SK-N-SH (cell line): ENCODE results near the gene STOX1. TPM values are rescaled to one million over a fixed set of nuclear protein-coding genes. Genes with fewer than 3 reads are reported as not detected.

Experiments
- CTCF ChIA-PET: fragments of 300-600, 350-600 bp; formaldehyde crosslinking; extraction: SDS; loops from one replicate; lab custom pipeline; 2021; lab: Yijun Ruan, JAX
- POLR2A ChIA-PET: fragments of 350-600 bp; sonication (Branson Sonifier 250); formaldehyde crosslinking; extraction: SDS; loops from one replicate; lab custom pipeline; 2020; ENCODE audit warnings: antibody characterized with exemption, inconsistent platforms; lab: Yijun Ruan, JAX
- DNase-seq: peaks from one replicate; pipeline ENCODE4 v3.0.0; 2012
- H2AFZ ChIP-seq: fragments of 200-600 bp; sonication (generic); 2 replicates; pipeline ENCODE4 v1.8.1; 2016; ENCODE audit warnings: antibody characterized with exemption, mild to moderate bottlenecking, low read depth
- H3F3A ChIP-seq: fragments of 200-600 bp; sonication (generic); replicated peaks from 2 replicates; pipeline ENCODE3; 2016; ENCODE audit warnings: antibody characterized with exemption, mild to moderate bottlenecking; ENCODE audit not compliant: insufficient read depth
- H3K27ac ChIP-seq, 2 experiments: fragments of 200-500 bp in 1 of 2; fragments of 200-600 bp in 1 of 2; sonication (Bioruptor generic) in 1 of 2; sonication (generic), shearing (Covaris generic) in 1 of 2; 2 replicates each; pipeline versions ENCODE4 v1.5.1 to v1.6.1; 2014 to 2016; ENCODE audit warnings: low read depth in 2 of 2, inconsistent platforms in 1 of 2, low read length in 1 of 2, mild to moderate bottlenecking in 1 of 2, mixed read lengths in 1 of 2
- H3K27me3 ChIP-seq: fragments of 200-600 bp; sonication (generic), shearing (Covaris generic); 2 replicates; pipeline ENCODE4 v1.6.1; 2016; ENCODE audit warnings: mixed run types; ENCODE audit not compliant: insufficient read depth
- H3K36me3 ChIP-seq, 2 experiments: fragments of 200-500 bp in 1 of 2; fragments of 200-600 bp in 1 of 2; sonication (Bioruptor generic) in 1 of 2; sonication (generic) in 1 of 2; replicated peaks in 1 of 2; 2 replicates each; pipeline versions ENCODE3 to v1.5.1; 2014 to 2016; ENCODE audit warnings: low read length in 1 of 2, mild to moderate bottlenecking in 1 of 2; ENCODE audit not compliant: insufficient read depth in 2 of 2, control insufficient read depth in 1 of 2
- H3K4me1 ChIP-seq, 2 experiments: fragments of 200-500 bp in 1 of 2; fragments of 200-600 bp in 1 of 2; sonication (Bioruptor generic) in 1 of 2; sonication (generic), shearing (Covaris generic) in 1 of 2; 2 replicates each; pipeline versions ENCODE4 v1.5.1 to v1.6.1; 2014 to 2016; ENCODE audit warnings: low read depth in 1 of 2, low read length in 1 of 2, mixed run types in 1 of 2; ENCODE audit not compliant: insufficient read depth in 2 of 2, control insufficient read depth in 1 of 2
- H3K4me2 ChIP-seq: fragments of 200-600 bp; sonication (generic), shearing (Covaris generic); 2 replicates; pipeline ENCODE4 v1.6.1; 2017; ENCODE audit warnings: mixed run types
- H3K4me3 ChIP-seq, 2 experiments: fragments of 200-500 bp in 1 of 2; fragments of 200-600 bp in 1 of 2; sonication (Bioruptor generic) in 1 of 2; sonication (generic), shearing (Covaris generic) in 1 of 2; 2 replicates each; pipeline versions ENCODE4 v1.5.1 to v1.8.1; 2014 to 2016; ENCODE audit warnings: low read depth in 2 of 2, inconsistent platforms in 1 of 2, low read length in 1 of 2, mild to moderate bottlenecking in 1 of 2, mixed read lengths in 1 of 2, moderate library complexity in 1 of 2
- H3K79me2 ChIP-seq: fragments of 200-600 bp; sonication (generic); 2 replicates; pipeline ENCODE4 v1.8.1; 2017; ENCODE audit warnings: mild to moderate bottlenecking; ENCODE audit not compliant: insufficient read depth
- H3K9ac ChIP-seq: fragments of 200-600 bp; sonication (generic); 2 replicates; pipeline ENCODE4 v1.6.1; 2017; ENCODE audit warnings: mixed run types
- H3K9me2 ChIP-seq: fragments of 200-600 bp; sonication (generic); 2 replicates; pipeline ENCODE4 v1.6.1; 2017; ENCODE audit warnings: mixed run types
- H3K9me3 ChIP-seq: fragments of 200-600 bp; sonication (generic); 2 replicates; pipeline ENCODE4 v1.6.1; 2017; ENCODE audit warnings: mixed run types, mild to moderate bottlenecking, moderate library complexity
- H4K20me1 ChIP-seq: fragments of 200-600 bp; sonication (generic); 2 replicates; pipeline ENCODE4 v1.6.1; 2017; ENCODE audit warnings: mild to moderate bottlenecking, mixed run types; ENCODE audit not compliant: insufficient read depth
- CHD2 ChIP-seq: fragments of 150-350 bp; IDR thresholded peaks from 2 replicates; pipeline ENCODE4 v1.6.1; 2018; ENCODE audit warnings: low read length; ENCODE audit not compliant: partially characterized antibody
- EZH2phosphoT487 ChIP-seq: fragments of 200-600 bp; sonication (generic); IDR thresholded peaks from 2 replicates; pipeline ENCODE4 v1.6.1; 2017; ENCODE audit warnings: low read depth, mixed run types, mild to moderate bottlenecking, antibody characterized with exemption, moderate library complexity, borderline replicate concordance
- FOSL2 ChIP-seq: IDR thresholded peaks from 2 replicates; pipeline ENCODE4 v1.4.0; 2012; ENCODE audit warnings: low read depth, mild to moderate bottlenecking, moderate library complexity, borderline replicate concordance
- IRF3 ChIP-seq: fragments of 150-350 bp; IDR thresholded peaks from 2 replicates; pipeline ENCODE4 v1.6.1; 2016; ENCODE audit warnings: mild to moderate bottlenecking, low read depth, low read length
- JUND ChIP-seq: IDR thresholded peaks from 2 replicates; pipeline ENCODE4 v1.4.0; 2012
- MEF2A ChIP-seq: IDR thresholded peaks from 2 replicates; pipeline ENCODE4 v1.4.0; 2012; ENCODE audit warnings: low read depth, borderline replicate concordance
- NFIC ChIP-seq: IDR thresholded peaks from 2 replicates; pipeline ENCODE4 v1.4.0; 2012; ENCODE audit warnings: borderline replicate concordance
- NRF1 ChIP-seq: IDR thresholded peaks from 2 replicates; pipeline ENCODE4 v1.6.1; 2012; ENCODE audit warnings: low read depth, mild to moderate bottlenecking, low read length
- REST ChIP-seq: IDR thresholded peaks from 2 replicates; pipeline ENCODE4 v1.6.1; 2012; ENCODE audit warnings: mild to moderate bottlenecking, low read depth, low read length, moderate library complexity
- RFX5 ChIP-seq: IDR thresholded peaks from 2 replicates; pipeline ENCODE4 v1.6.1; 2012; ENCODE audit warnings: mild to moderate bottlenecking, improper control_type of control experiment, low read length
- RXRA ChIP-seq: IDR thresholded peaks from 2 replicates; pipeline ENCODE4 v1.4.0; 2012; ENCODE audit warnings: low read depth, mild to moderate bottlenecking, borderline replicate concordance
- USF1 ChIP-seq: IDR thresholded peaks from 2 replicates; pipeline ENCODE4 v1.4.0; 2012; ENCODE audit warnings: low read depth, borderline replicate concordance
- YY1 ChIP-seq: IDR thresholded peaks from 2 replicates; pipeline ENCODE4 v1.4.0; 2012; ENCODE audit warnings: low read depth, mild to moderate bottlenecking
- WGBS: methylation state at CpG from one replicate; pipeline ENCODE4 v1.1.6; 2017; ENCODE audit warnings: low lambda C conversion rate; 5-methylcytosine and 5-hydroxymethylcytosine counted together
- polyA plus RNA-seq, 3 experiments: library from polyadenylated mRNA; depleted of rRNA; stranded (reverse); fragments of >200 nt; gene quantifications; 2 replicates each; pipeline ENCODE4 v1.2.3, GENCODE V29; 2012
- TF ChIP-seq, protein P1 (sequence below): IDR thresholded peaks from 2 replicates; pipeline ENCODE4; 2012
- TF ChIP-seq, protein P2 (sequence below): fragments of 200-600 bp; sonication (generic); IDR thresholded peaks from 2 replicates; pipeline ENCODE4 v1.6.1; 2017; ENCODE audit warnings: antibody characterized with exemption, mild to moderate bottlenecking, moderate library complexity
- TF ChIP-seq, protein P3 (sequence below): fragments of 150-350 bp; IDR thresholded peaks from 2 replicates; pipeline ENCODE4 v1.6.1; 2017; ENCODE audit warnings: antibody characterized with exemption, low read length, low read depth, borderline replicate concordance

STOX1 gene
- polyA plus RNA-seq, 1 of the 3 experiments (the other 2 are of a cell fraction) = 0.13 TPM

DNA sequence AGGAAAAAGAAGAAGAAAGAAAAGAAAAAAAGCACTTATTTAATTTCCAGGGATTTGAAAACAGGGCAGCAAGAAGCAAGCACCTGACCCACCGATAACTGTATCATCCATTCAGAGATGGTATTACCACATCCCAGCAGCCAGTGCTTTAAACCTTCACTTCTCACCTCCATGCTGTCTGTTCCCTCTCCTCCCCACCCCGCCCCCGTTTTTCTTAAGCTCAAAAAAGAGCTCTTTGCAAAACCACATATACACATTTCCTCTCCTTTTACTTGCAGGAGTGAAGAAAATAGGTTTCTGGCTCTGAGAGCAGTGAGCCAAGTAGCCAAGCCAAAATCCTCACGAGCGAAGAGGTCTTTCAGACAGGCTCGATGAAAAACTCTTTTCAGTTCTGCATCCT is 2.2 kb downstream of the STOX1 start (continued):
- TF ChIP-seq, protein P1, sequence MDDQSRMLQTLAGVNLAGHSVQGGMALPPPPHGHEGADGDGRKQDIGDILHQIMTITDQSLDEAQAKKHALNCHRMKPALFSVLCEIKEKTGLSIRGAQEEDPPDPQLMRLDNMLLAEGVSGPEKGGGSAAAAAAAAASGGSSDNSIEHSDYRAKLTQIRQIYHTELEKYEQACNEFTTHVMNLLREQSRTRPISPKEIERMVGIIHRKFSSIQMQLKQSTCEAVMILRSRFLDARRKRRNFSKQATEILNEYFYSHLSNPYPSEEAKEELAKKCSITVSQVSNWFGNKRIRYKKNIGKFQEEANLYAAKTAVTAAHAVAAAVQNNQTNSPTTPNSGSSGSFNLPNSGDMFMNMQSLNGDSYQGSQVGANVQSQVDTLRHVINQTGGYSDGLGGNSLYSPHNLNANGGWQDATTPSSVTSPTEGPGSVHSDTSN = no peak
- TF ChIP-seq REST (no peak), YY1 (no peak), NRF1 (no peak), IRF3 (no peak), RXRA (no peak), NFIC (no peak)
- TF ChIP-seq, protein P2, sequence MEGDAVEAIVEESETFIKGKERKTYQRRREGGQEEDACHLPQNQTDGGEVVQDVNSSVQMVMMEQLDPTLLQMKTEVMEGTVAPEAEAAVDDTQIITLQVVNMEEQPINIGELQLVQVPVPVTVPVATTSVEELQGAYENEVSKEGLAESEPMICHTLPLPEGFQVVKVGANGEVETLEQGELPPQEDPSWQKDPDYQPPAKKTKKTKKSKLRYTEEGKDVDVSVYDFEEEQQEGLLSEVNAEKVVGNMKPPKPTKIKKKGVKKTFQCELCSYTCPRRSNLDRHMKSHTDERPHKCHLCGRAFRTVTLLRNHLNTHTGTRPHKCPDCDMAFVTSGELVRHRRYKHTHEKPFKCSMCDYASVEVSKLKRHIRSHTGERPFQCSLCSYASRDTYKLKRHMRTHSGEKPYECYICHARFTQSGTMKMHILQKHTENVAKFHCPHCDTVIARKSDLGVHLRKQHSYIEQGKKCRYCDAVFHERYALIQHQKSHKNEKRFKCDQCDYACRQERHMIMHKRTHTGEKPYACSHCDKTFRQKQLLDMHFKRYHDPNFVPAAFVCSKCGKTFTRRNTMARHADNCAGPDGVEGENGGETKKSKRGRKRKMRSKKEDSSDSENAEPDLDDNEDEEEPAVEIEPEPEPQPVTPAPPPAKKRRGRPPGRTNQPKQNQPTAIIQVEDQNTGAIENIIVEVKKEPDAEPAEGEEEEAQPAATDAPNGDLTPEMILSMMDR = no peak
- TF ChIP-seq, protein P3, sequence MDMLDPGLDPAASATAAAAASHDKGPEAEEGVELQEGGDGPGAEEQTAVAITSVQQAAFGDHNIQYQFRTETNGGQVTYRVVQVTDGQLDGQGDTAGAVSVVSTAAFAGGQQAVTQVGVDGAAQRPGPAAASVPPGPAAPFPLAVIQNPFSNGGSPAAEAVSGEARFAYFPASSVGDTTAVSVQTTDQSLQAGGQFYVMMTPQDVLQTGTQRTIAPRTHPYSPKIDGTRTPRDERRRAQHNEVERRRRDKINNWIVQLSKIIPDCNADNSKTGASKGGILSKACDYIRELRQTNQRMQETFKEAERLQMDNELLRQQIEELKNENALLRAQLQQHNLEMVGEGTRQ = no peak
- TF ChIP-seq, all 33 proteins: peak for 0

- DNase-seq = no peak
- 94% methylated on average over 5 of the region's 6 CpGs for WGBS
- Histone ChIP-seq H3F3A (peaks cover 3% of the 10 kb centered on the region), H3K4me2 (no peak overlapping the region), H3K4me3 (no peak overlapping the region), H2AFZ (no peak overlapping the region), H3K27ac (no peak overlapping the region), H3K9ac (no peak overlapping the region), H3K9me2 (no peaks in the 10 kb centered on the region), H4K20me1 (no peaks in the 10 kb centered on the region), H3K4me1 (no peaks in the 10 kb centered on the region; a peak in 1 of 4 replicates), H3K36me3 (no peaks in the 10 kb centered on the region), H3K79me2 (no peaks in the 10 kb centered on the region), H3K27me3 (peaks cover 9% of the 10 kb centered on the region; the same call in 1 of the 2 replicates), H3K9me3 (no peaks in the 10 kb centered on the region)
- ChIA-PET POLR2A (no interaction called here), CTCF (interaction anchor here (1.4 kb wide), 1 partner anchor 67 kb away, joined by 5 read pairs; no protein-coding TSS in a partner anchor)
- TF ChIP-seq CHD2 (no peak), USF1 (no peak), EZH2phosphoT487 (no peak), JUND (no peak), RFX5 (no peak), MEF2A (no peak), FOSL2 (no peak), NFIC (no peak), NRF1 (no peak), IRF3 (no peak)
- TF ChIP-seq, protein P3 = no peak
Measured at GRCh38 chr10:68829952-68830351, 2.6 kb downstream of the STOX1 start.
